Measurements from ENCODE around the gene ANKRD45. TPM values are rescaled to one million over a fixed set of nuclear protein-coding genes. Genes with fewer than 3 reads are reported as not detected.
"Not testable (repeated sequence)": the region's sequence is repeated elsewhere in the genome, so short reads cannot be mapped to it uniquely, and the experiment has no call there.

ANKRD45 gene
- total RNA-seq, 2 experiments from 2014 or later: 0.11 TPM; not detected in 1

GRCh38 chr1:173570370-173571007 lies 99.2 kb downstream of the ANKRD45 start:
- H3K4me1 Mint-ChIP-seq: no peaks in the 10 kb centered on the region
- ChIA-PET POLR2A (no interaction called here), CTCF (interaction anchor here (0.6 to 1.1 kb wide), 3 partner anchors 11 to 146 kb away, joined by 3 to 5 read pairs (median 3); no protein-coding TSS in a partner anchor)
- peaks cover 5% of the 10 kb centered on the region for H3K27me3 Mint-ChIP-seq
- H3K4me3 Mint-ChIP-seq: no peak overlapping the region
- peaks cover 15% of the 10 kb centered on the region for H3K9me3 Mint-ChIP-seq (ENCODE audit: low read depth)
- intact Hi-C loops (cut with DNase I, micrococcal nuclease): no loop called here
- H3K27ac Mint-ChIP-seq: no peak overlapping the region
- DNase-seq (peak; percentile 14), ATAC-seq (peak; percentile 66)
- no peaks in the 10 kb centered on the region for H3K36me3 Mint-ChIP-seq (ENCODE audit: low read depth)

- Mint-ChIP-seq H3K9me3 (ENCODE audit: low read depth) (peaks cover 20% of the 10 kb centered on the region), H3K4me3 (no peak overlapping the region), H3K27me3 (peaks cover 5% of the 10 kb centered on the region), H3K4me1 (no peaks in the 10 kb centered on the region), H3K36me3 (ENCODE audit: low read depth) (no peaks in the 10 kb centered on the region), H3K27ac (no peak overlapping the region)
- intact Hi-C loops (cut with DNase I, micrococcal nuclease): no loop called here
- ChIA-PET POLR2A (no interaction called here), CTCF (no interaction called here)
- ATAC-seq: no peak
- DNase-seq: no peak
Measured at GRCh38 chr1:173568483-173568882, 101.2 kb downstream of the ANKRD45 start.

GRCh38 chr1:173563846-173564245 lies 105.8 kb downstream of the ANKRD45 start:
- ATAC-seq; intact Hi-C loops (cut with DNase I, micrococcal nuclease); POLR2A ChIA-PET; H3K4me3 Mint-ChIP-seq; H3K4me1 Mint-ChIP-seq; CTCF ChIA-PET; DNase-seq; H3K27ac Mint-ChIP-seq; H3K36me3 Mint-ChIP-seq (ENCODE audit: low read depth); H3K27me3 Mint-ChIP-seq: not testable (repeated sequence)
- peaks cover 20% of the 10 kb centered on the region for H3K9me3 Mint-ChIP-seq (ENCODE audit: low read depth)

- ChIA-PET CTCF (no interaction called here), POLR2A (no interaction called here)
- Mint-ChIP-seq H3K27me3 (peaks cover 2% of the 10 kb centered on the region), H3K36me3 (ENCODE audit: low read depth) (no peaks in the 10 kb centered on the region), H3K4me3 (no peak overlapping the region), H3K9me3 (ENCODE audit: low read depth) (peaks cover 16% of the 10 kb centered on the region), H3K4me1 (peaks cover 1% of the 10 kb centered on the region), H3K27ac (no peak overlapping the region)
- ATAC-seq (no peak), DNase-seq (no peak)
- intact Hi-C loops (cut with DNase I, micrococcal nuclease): no loop called here
Measured at GRCh38 chr1:173562813-173563212, 106.8 kb downstream of the ANKRD45 start.

DNA sequence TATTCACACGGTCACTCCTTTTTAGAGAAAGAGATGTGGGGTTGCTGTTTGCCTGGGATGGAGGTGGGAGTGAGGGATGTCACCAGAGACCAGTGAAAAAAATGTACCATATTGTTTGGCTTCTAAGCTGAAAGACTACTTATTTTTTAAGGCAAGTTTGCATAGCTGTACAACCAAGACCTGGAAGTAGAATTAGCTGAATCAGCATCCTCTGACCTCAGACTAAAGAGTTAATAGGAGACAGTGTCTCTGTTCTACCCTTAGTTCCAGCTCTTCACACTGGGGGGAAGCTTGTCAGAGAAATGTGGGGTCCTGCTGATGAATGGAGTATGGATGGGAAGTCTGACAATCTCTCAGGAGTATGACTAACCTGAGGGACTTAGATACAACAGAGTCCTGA lies 108.4 kb downstream of the ANKRD45 start:
- H3K36me3 Mint-ChIP-seq (ENCODE audit: low read depth): no peaks in the 10 kb centered on the region
- CTCF ChIA-PET: no interaction called here

GRCh38 chr1:173560285-173560880 lies 109.3 kb downstream of the ANKRD45 start:
- no peak for ATAC-seq
- intact Hi-C loops (cut with DNase I, micrococcal nuclease): no loop called here
- Mint-ChIP-seq H3K27ac (no peak overlapping the region), H3K4me1 (peaks cover 2% of the 10 kb centered on the region), H3K36me3 (ENCODE audit: low read depth) (no peaks in the 10 kb centered on the region), H3K9me3 (ENCODE audit: low read depth) (peaks cover 5% of the 10 kb centered on the region), H3K4me3 (no peak overlapping the region), H3K27me3 (no peaks in the 10 kb centered on the region)
- DNase-seq: no peak
- ChIA-PET CTCF (interaction anchor here (0.9 to 1.1 kb wide), 2 partner anchors 58 to 178 kb away, joined by 3 to 4 read pairs; no protein-coding TSS in a partner anchor), POLR2A (no interaction called here)

More for the DNA sequence above, 108.4 kb downstream of the ANKRD45 start:
- intact Hi-C loops (cut with DNase I, micrococcal nuclease): no loop called here
- peaks cover 1% of the 10 kb centered on the region for H3K4me1 Mint-ChIP-seq
- POLR2A ChIA-PET: no interaction called here
- no peak overlapping the region for H3K4me3 Mint-ChIP-seq
- peaks cover 1% of the 10 kb centered on the region for H3K27me3 Mint-ChIP-seq
- DNase-seq (no peak), ATAC-seq (no peak)
- H3K27ac Mint-ChIP-seq: no peak overlapping the region
- peaks cover 5% of the 10 kb centered on the region for H3K9me3 Mint-ChIP-seq (ENCODE audit: low read depth)

Other genes with a start within 250 kb of the ANKRD45 start
- gene PRDX6, start 192.5 kb downstream of the ANKRD45 start, total RNA-seq: 100 to 1,000 TPM; 103 to 125 TPM
- not detected for gene SLC9C2, start 66.8 kb downstream of the ANKRD45 start, total RNA-seq
- not detected for gene TEX50, start 34.5 kb downstream of the ANKRD45 start, total RNA-seq
- gene KLHL20, start 45.1 kb upstream of the ANKRD45 start, total RNA-seq: 10 to 100 TPM; 11.1 to 14.1 TPM
- 10 to 100 TPM; 57.2 to 62.0 TPM for gene DARS2, start 154.8 kb upstream of the ANKRD45 start, total RNA-seq
- 10 to 100 TPM; 26.1 to 27.2 TPM for gene CENPL, start 155.0 kb upstream of the ANKRD45 start, total RNA-seq
- 1,000 to 10,000 TPM in 1 of 2 experiments, 100 to 1,000 TPM in 1; 878 to 1,203 TPM for gene GAS5, start 198.1 kb upstream of the ANKRD45 start, total RNA-seq
- gene ZBTB37, start 198.5 kb upstream of the ANKRD45 start, total RNA-seq: 1 to 10 TPM; 7.7 to 7.9 TPM
- under 1 TPM in 1 of 2 experiments, not detected in 1; 0.25 TPM for gene SERPINC1, start 247.5 kb upstream of the ANKRD45 start, total RNA-seq